ENCODE results near the gene IL24.
A peak's percentile ranks its signal among the peaks of the same experiment; 100 is the strongest.
"Not testable (repeated sequence)": the region's sequence is repeated elsewhere in the genome, so short reads cannot be mapped to it uniquely, and the experiment has no call there.

Gene IL24, protein sequence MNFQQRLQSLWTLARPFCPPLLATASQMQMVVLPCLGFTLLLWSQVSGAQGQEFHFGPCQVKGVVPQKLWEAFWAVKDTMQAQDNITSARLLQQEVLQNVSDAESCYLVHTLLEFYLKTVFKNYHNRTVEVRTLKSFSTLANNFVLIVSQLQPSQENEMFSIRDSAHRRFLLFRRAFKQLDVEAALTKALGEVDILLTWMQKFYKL

GRCh38 chr1:206897175-206897574, at the start of gene IL24:
TSS of gene IL24 (plus strand) at chr1:206897443. CDS start at chr1:206897833, 390 bp downstream.
- no peak for DNase-seq
- TF ChIP-seq GATA1 (IDR thresholded peaks at IDR 0.05; ENCODE audit: low read depth, low read length) = no peak
- TF ChIP-seq POLR2A (IDR thresholded peaks at IDR 0.05; ENCODE audit: low read length) = no peak

- DNase-seq = no peak
- TF ChIP-seq GATA1 (IDR thresholded peaks at IDR 0.05; ENCODE audit: low read depth, low read length) (no peak), POLR2A (IDR thresholded peaks at IDR 0.05; ENCODE audit: low read length) (no peak)
Measured at GRCh38 chr1:206847946-206848345, 49.3 kb upstream of the IL24 start.

GRCh38 chr1:206850401-206850800, 46.8 kb upstream of the IL24 start:
- TF ChIP-seq POLR2A (IDR thresholded peaks at IDR 0.05; ENCODE audit: low read length) = no peak
- TF ChIP-seq GATA1 (IDR thresholded peaks at IDR 0.05; ENCODE audit: low read depth, low read length) = no peak
- DNase-seq = no peak

DNA sequence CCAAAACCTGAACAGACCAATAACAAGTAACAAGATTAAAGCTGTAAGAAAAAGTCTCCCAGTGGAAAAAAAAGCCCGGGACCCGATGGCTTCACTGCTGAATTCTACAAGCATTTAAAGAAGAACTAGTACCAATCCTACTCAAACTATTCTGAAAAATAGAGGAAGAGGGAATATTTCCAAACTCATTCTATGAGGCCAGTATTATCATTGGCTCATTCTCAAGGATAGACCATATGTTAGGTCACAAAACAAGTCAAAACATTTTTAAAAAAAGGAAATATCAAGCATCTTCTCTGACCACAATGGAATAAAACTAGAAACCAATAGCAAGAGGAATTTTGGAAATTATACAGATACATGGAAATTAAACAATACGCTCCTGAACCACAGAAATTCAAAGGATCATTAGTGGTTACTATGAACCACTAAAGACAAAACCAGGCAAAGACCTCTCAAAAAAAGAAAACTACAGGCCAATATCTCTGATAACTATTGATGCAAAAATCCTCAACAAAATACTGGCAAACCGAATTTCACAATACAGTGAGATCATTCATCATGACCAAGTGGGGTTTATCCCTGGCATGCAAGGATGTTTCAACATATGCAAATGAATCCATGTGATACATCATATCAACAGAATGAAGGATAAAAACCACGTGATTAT, 45.8 kb upstream of the IL24 start:
- TF ChIP-seq GATA1 (IDR thresholded peaks at IDR 0.05; ENCODE audit: low read depth, low read length) = no peak
- TF ChIP-seq POLR2A (IDR thresholded peaks at IDR 0.05; ENCODE audit: low read length) = no peak
- no peak for DNase-seq

- DNase-seq = not testable (repeated sequence)
Measured at GRCh38 chr1:206852662-206853061, 44.6 kb upstream of the IL24 start.

DNA sequence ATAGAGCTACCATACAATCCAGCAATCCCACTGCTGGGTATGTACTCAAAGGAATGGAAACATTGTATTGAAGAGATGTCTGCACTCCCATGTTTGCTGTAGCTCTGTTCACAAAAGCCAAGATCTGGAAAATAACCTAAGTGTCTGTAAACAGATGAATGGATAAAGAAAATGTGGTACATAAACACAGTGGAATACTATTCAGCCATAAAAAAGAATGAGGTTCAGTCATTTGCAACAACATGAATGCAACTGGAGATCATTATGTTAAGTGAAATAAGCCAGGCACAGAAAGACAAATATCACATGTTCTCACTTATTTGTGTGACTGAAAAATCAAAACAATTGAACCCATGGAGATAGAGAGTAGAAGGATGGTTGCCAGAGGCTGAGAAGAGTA, 43.5 kb upstream of the IL24 start:
- DNase-seq = not testable (repeated sequence)

DNA sequence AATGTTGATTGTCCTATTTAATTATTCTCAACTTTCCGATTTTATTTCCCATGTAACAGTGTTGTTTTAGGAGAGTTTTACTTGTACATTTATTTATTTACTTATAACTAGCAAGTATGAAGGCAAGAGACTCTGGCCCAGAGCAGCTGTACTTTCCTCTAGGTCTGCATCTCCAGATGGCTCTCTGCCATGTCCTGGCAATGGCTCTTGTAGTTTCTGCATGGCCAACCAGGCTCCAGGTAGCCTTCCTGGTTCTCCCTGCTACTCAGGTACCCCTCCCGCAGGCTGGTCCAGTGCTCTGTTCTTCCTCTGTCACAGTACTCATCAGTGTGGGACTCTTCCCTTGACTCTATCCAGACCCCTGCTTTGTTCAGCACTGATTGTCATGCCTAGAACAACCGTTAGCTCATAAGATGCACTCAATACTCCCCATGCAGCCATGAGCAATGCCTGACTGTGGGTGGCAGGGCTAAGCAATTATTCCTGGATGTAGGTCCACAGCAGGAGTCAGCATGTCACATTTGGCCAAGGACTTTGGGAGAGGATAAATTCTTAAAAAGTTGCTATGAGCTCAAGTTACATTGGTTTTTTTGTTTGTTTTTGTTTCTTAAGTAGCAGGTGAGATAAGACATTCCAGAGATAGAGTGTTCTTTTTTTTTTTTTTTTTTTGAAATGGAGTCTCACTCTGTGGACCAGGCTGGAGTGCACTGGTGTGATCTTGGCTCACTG, 42.7 kb upstream of the IL24 start:
- TF ChIP-seq GATA1 (IDR thresholded peaks at IDR 0.05; ENCODE audit: low read depth, low read length) = no peak
- no peak for TF ChIP-seq POLR2A (IDR thresholded peaks at IDR 0.05; ENCODE audit: low read length)
- no peak for DNase-seq

DNA sequence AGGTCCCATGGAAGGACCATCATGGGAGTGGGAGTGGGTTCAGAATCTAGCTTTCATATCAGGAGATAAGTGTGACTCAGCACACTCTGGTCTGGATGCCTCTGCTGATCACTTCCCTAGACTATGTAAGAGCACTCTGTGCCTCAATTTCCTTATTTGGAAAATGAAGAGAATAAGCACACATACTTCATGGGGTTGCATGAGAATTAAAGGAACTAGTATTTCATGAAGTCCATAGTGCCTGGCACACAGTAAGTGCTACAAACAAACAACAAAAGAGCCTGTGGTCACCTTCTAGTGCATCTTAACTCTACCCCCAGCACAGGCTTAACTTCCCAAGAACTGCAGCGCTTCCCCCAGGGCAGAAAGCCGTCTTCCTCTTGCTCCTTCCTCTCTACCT, 41.4 kb upstream of the IL24 start:
- TF ChIP-seq POLR2A (IDR thresholded peaks at IDR 0.05; ENCODE audit: low read length) (no peak), GATA1 (IDR thresholded peaks at IDR 0.05; ENCODE audit: low read depth, low read length) (no peak)
- DNase-seq = no peak

DNA sequence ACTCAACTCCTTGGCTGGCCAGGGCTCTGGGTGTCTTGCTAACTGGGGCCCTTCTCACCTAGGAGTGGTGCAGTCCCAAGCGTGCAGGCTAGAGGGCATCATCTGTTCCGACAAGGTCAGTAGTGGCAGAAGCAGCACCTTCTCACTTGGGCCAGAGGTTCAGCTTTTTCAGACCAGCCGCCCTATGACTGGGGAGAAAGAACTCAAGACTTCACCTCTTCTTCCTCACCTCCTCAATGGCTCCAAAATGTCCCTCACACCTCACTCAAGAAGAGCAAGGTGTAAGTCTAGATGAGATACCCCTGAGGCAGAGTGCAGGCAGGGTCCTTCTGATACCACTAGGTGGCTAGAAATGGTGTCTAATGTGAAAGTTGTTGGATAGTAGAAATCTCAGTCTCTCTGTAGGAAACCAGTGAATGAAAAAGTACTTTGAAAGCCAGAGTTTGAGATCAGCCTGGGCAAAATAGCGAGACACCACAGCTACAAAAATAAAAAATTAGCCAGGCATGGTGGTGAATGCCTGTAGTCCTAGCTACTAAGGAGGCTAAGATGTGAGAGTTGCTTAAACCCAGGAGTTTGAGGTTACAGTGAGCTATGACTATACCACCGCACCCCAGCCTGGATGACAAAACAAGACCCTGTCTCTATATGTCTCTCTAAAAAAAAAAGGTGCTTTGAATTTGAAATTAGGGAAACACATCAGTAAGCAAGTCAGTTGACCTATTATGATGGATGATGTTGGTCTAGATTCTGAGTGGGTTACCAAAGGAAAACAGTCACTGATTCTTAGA, 40.4 kb upstream of the IL24 start:
- TF ChIP-seq GATA1 (IDR thresholded peaks at IDR 0.05; ENCODE audit: low read depth, low read length) = no peak
- peak; percentile 6 to 29 for DNase-seq

GRCh38 chr1:206859082-206859521, 38.1 kb upstream of the IL24 start:
- DNase-seq = no peak
- TF ChIP-seq GATA1 (IDR thresholded peaks at IDR 0.05; ENCODE audit: low read depth, low read length) (no peak), POLR2A (IDR thresholded peaks at IDR 0.05; ENCODE audit: low read length) (no peak)

DNA sequence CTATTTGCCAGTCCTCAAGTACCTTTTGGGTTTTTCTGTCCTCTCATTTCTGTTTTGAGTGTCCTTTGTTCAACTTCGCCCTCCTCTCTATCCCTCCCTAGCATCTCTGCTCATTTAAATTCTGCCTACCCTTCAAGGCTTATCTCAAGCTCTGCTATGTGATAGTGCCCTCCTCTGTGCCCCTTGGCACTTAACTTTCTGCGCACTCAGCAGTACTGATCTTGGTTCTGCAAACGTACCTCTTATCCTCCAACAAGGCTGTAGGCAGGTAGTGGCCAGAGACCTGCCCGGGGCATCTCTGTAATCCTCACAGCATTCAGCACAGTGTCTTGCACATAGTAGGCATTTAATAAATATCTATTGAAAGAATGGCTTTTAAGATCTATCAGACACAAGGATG, 37.1 kb upstream of the IL24 start:
- TF ChIP-seq POLR2A (IDR thresholded peaks at IDR 0.05; ENCODE audit: low read length) = no peak
- no peak for TF ChIP-seq GATA1 (IDR thresholded peaks at IDR 0.05; ENCODE audit: low read depth, low read length)
- no peak for DNase-seq

DNA sequence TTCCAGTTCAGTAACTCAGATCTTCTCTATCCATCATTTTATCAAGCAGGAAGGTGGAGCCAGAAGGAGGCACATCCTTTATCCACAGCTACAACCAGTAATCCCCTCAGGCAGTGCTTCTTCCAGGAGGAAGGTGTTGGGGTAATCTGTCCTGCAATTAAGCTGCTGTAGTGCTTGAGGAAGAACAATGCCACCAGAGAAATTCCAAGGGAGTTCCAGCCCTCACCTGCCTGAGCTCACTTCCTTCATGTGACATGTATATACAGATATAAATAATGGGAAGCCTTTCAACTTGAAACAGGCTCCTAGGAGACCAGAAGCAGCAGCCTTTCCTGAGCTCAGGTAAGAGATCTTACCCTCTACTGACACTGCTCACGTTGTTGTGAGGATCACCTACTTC, 34.0 kb upstream of the IL24 start:
- no peak for DNase-seq
- TF ChIP-seq GATA1 (IDR thresholded peaks at IDR 0.05; ENCODE audit: low read depth, low read length) = no peak
- no peak for TF ChIP-seq POLR2A (IDR thresholded peaks at IDR 0.05; ENCODE audit: low read length)

- peak; percentile 78 to 88 for DNase-seq
- TF ChIP-seq GATA1 (IDR thresholded peaks at IDR 0.05; ENCODE audit: low read depth, low read length) = no peak
- no peak for TF ChIP-seq POLR2A (IDR thresholded peaks at IDR 0.05; ENCODE audit: low read length)
Measured at GRCh38 chr1:206864939-206865671, 32.1 kb upstream of the IL24 start, which contains the start of gene IL20. TSS of gene IL20 (plus strand) at chr1:206865623. CDS start at chr1:206865853, 230 bp downstream.

Measured in erythroblast (primary cell).